ENCODE data around the gene MRPL58.
"Not testable (repeated sequence)": the region's sequence is repeated elsewhere in the genome, so short reads cannot be mapped to it uniquely, and the experiment has no call there.

Gene MRPL58

GRCh38 chr17:75012346-75013091, at the start of gene MRPL58:
Gene MRPL58 (plus strand): TSS chr17:75012670. CDS start chr17:75012687, 17 bp downstream.
- peak; percentile 67 for DNase-seq (ENCODE audit: low read depth in 2 of 2)

GRCh38 chr17:74963656-74964055, 48.8 kb upstream of the MRPL58 start:
- DNase-seq (ENCODE audit: low read depth in 2 of 2) = no peak

GRCh38 chr17:74964246-74964761, 48.2 kb upstream of the MRPL58 start:
- no peak for DNase-seq (ENCODE audit: low read depth in 2 of 2)

GRCh38 chr17:74964988-74965622, 47.4 kb upstream of the MRPL58 start:
- no peak for DNase-seq (ENCODE audit: low read depth in 2 of 2)

DNA sequence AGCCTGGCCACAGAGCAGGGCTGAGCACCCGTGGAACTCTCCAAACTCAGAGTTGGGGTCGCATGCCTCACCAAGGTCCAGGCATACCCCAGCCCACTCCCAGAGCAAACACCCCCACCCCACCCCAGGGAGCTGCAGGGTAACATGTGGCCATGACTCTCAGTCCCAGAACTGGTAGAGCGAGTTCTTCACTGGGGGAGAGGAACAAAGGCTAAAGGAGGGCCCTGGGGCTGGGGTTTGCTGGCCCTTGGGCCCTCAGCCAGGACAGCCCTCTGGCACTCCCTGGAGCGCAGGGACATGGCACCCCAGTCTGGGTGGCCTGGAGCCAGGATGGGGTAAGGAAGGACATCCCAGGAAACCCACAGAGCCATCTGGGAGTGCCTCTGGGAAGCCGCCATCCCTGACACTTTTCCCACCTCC, 44.1 kb upstream of the MRPL58 start:
- no peak for DNase-seq (ENCODE audit: low read depth in 2 of 2)

GRCh38 chr17:74969501-74969900, 43.0 kb upstream of the MRPL58 start:
- DNase-seq (ENCODE audit: low read depth in 2 of 2) = not testable (repeated sequence)

GRCh38 chr17:74970395-74970794, 42.1 kb upstream of the MRPL58 start:
- no peak for DNase-seq (ENCODE audit: low read depth in 2 of 2)

DNA sequence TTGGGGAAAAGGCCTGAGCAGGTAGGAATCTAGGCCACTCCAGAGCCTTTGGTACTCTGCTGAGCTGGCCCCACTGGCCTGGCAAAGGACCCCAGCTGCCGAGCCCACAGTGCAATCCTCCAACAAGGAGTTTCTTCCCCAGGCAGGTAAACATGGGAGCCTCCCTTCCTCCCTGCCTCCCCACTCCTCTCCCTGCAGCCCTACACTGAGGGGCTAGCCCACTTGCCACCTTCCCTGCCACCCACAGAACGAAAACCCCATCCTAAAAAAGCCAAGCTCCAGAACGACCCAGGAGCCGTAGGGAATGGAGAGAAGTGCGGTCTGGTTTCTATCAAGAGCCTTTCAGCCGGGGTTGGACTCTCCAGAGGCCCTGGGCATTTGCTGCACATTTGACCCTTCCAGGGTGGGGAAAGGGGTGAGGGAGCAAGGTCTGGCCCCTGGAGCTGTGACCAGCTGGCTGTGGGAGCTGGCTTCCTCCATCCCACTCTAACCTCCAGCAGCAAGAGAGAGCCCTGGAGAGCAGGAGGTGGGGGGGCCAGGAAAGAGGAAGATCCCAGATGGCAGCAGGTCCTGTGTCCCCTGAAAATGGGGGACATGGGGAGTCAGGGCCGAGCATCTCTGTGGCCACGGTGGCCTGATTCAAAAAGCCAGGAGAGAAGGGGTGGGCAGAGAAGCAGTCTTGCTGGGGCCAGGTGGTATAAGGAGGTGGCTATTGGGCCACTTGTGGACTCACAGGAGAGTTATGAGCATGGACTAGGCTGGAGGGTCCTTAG, 41.2 kb upstream of the MRPL58 start:
- no peak for DNase-seq (ENCODE audit: low read depth in 2 of 2)

DNA sequence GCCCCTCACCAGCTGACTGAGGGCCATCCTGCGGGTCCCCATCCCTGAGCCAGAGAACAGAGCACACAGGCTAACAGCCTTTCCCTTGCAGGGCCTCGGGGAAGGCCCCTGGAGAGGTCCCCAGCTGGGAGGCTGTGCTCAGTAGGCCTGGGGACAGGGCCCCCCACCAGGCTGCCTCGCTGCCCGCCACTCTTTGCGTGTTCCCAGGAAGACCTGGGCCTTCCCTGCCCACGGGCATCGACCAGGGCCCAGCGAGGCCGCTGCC, 40.7 kb upstream of the MRPL58 start:
- DNase-seq (ENCODE audit: low read depth in 2 of 2) = no peak

DNA sequence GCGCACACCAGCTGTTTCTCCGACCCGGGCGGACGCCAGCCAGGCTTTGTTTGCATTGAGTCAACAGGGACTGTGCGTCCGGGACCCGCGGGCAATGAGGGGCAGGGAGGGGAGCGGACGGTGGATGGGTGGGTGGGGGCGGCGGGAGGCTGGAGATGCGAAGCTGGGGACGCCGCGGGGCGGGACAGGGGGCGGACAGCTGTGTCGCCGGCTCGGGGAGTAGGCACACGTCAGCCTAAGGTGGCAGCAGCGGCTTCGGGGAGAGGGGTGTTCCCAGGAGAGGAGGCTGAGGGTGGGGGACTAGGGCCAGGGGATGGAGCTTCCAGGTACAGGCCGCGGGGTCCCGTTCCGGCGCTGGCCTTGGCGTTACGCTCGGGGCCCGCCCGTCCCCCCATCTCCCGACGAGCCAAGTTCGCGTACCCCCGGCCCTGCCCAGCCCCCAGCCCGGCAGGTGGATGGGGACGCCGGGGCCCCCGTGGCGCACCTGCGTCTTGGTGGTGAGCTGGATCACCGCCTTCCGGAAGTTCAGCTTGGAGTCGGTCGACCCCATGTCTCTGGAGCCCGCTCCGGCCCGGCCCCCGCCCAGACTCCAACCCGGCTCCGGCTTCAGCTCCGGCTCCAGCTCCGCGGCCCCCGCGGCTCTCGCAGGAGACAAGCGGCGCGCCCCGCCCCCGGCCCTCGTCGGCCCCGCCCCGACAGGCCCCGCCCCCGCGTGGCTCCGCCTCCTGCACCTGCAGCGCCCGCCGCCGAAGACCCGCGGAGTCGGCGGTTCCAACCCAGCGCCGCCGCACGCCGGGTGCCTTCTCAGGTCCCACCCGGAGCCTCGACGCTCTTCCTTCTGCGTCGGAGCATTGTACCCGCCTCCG, 40.1 kb upstream of the MRPL58 start, which contains the start of gene HID1:
TSS of gene HID1 (minus strand) at position 653 of the 866 bp plus-strand sequence. CDS start at position 550, 103 bp downstream.
- DNase-seq (ENCODE audit: low read depth in 2 of 2) = no peak

- no peak for DNase-seq (ENCODE audit: low read depth in 2 of 2)
Measured at GRCh38 chr17:74972973-74973328, 39.5 kb upstream of the MRPL58 start.

GRCh38 chr17:74975943-74976342, 36.5 kb upstream of the MRPL58 start:
- no peak for DNase-seq (ENCODE audit: low read depth in 2 of 2)

DNA sequence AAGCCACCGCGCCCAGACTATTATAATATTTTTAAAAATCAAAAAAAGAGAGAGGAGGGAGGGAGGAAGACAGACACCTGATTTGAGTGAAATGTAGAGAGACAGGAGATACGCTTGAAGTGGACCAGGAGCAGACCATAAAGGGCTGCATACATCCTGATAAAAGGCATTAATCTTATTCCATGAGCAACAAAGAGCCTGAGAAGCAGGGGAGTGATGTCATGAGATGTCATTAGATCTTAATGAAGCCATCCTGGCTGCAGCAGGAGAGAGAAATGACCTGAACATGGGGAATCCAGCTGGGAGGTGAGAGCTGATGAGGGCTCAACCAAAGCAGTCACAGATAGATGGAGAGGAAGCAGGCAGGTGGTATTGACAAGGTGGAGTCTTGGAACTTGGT, 34.7 kb upstream of the MRPL58 start:
- no peak for DNase-seq (ENCODE audit: low read depth in 2 of 2)

DNA sequence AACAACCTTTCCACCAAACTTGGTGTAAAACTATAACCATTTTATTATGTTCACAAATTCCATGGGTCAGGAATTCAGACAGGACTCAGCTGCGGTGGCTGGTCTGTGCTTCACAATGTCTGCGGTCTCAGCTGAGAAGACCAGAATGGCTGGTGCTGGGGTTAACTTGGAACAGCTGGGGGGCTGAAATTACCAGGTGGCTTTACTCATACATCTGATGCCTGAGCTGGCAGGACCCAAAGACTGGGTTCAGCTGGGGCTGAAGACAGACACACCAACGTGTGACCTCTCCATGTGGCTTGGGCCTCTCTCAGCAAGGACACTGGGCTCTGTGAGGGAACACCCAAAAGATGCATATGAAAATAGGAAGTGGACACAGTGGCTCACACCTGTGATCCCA, 34.2 kb upstream of the MRPL58 start:
- no peak for DNase-seq (ENCODE audit: low read depth in 2 of 2)

- DNase-seq (ENCODE audit: low read depth in 2 of 2) = no peak
Measured at GRCh38 chr17:74979408-74980146, 32.9 kb upstream of the MRPL58 start.

GRCh38 chr17:74981318-74981978, 31.0 kb upstream of the MRPL58 start:
- no peak for DNase-seq (ENCODE audit: low read depth in 2 of 2)

- no peak for DNase-seq (ENCODE audit: low read depth in 2 of 2)
Measured at GRCh38 chr17:74981979-74982662, 30.3 kb upstream of the MRPL58 start.

GRCh38 chr17:74982663-74983313, 29.7 kb upstream of the MRPL58 start:
- DNase-seq (ENCODE audit: low read depth in 2 of 2) = not testable (repeated sequence)

- DNase-seq (ENCODE audit: low read depth in 2 of 2) = no peak
Measured at GRCh38 chr17:74986206-74986576, 26.3 kb upstream of the MRPL58 start.
